HCT116 (cell line): Measurements from ENCODE around the gene CERS6. TPM values are rescaled to one million over a fixed set of nuclear protein-coding genes. Genes with fewer than 3 reads are reported as not detected.

ENCODE experiments used
- ATAC-seq: fragments of 200-7000 bp; cut with Tn5 transposase; 2 replicates; pipeline ENCODE4 v1.9.1; 2020; ENCODE audit warnings: mild to moderate bottlenecking, moderate library complexity
- BruUV-seq: library from RNA; stranded (reverse); fragments of 400-500 nt; replicated peaks from 2 replicates; lab custom pipeline; 2021; lab: Mats Ljungman, UMichigan
- CTCF ChIA-PET: fragments of 300-600 bp; sonication (Branson Sonifier 250); formaldehyde crosslinking; loops from one replicate; lab custom pipeline; 2021; ENCODE audit warnings: antibody characterized with exemption; lab: Charles Lee
- POLR2A ChIA-PET: fragments of 300-600, 350-600 bp; sonication (Branson Sonifier 250); formaldehyde crosslinking; loops from one replicate; lab custom pipeline; 2021; ENCODE audit warnings: antibody characterized with exemption; lab: Charles Lee
- RAD21 ChIA-PET, 2 experiments: fragments of 300-600 bp; sonication (Branson Sonifier 250); formaldehyde crosslinking; loops; one replicate each; lab custom pipeline; 2023; ENCODE audit warnings: low total read pairs in 2 of 2; ENCODE audit not compliant: uncharacterized antibody in 2 of 2, unreplicated experiment in 2 of 2, low non-redundant PET in 1 of 2; lab: Charles Lee
- DNase-seq: peaks from one replicate; pipeline ENCODE4 v3.0.0-alpha.2; 2010; ENCODE audit warnings: low read depth, low spot score
- H2AFZ ChIP-seq: fragments of 200-600 bp; shearing (Covaris generic), sonication (generic); 2 replicates; pipeline ENCODE4 v1.6.1; 2017; ENCODE audit warnings: low read depth, mixed run types, mixed read lengths, antibody characterized with exemption, low read length; ENCODE audit not compliant: poor library complexity, severe bottlenecking
- H3K27ac ChIP-seq: 2 replicates; pipeline ENCODE4 v1.5.1; 2012; ENCODE audit warnings: low read depth, low read length
- H3K27me3 ChIP-seq: fragments of 200-600 bp; sonication (generic); 2 replicates; pipeline ENCODE4 v1.6.1; 2016; ENCODE audit warnings: mixed run types, low read length, mixed read lengths; ENCODE audit not compliant: insufficient read depth
- H3K36me3 ChIP-seq, 2 experiments: fragments of 200-500 bp in 1 of 2; fragments of 200-600 bp in 1 of 2; sonication (Bioruptor generic) in 1 of 2; sonication (generic) in 1 of 2; 2 replicates each; pipeline versions ENCODE4 v1.5.1 to v1.6.1; 2014 to 2016; ENCODE audit warnings: low read length in 2 of 2, inconsistent platforms in 1 of 2, mixed read lengths in 1 of 2, mixed run types in 1 of 2; ENCODE audit not compliant: insufficient read depth in 2 of 2, control insufficient read depth in 1 of 2
- H3K4me1 ChIP-seq, 2 experiments: fragments of 200-600 bp in 1 of 2; sonication (generic) in 1 of 2; 2 replicates each; pipeline versions ENCODE4 v1.5.1 to v1.6.1; 2012 to 2017; ENCODE audit warnings: low read length in 2 of 2, inconsistent platforms in 1 of 2, mild to moderate bottlenecking in 1 of 2, mixed read lengths in 1 of 2, mixed run types in 1 of 2, moderate library complexity in 1 of 2; ENCODE audit not compliant: insufficient read depth in 2 of 2, control insufficient read depth in 1 of 2
- H3K4me2 ChIP-seq: fragments of 200-600 bp; sonication (generic); 2 replicates; pipeline ENCODE4 v1.6.1; 2017; ENCODE audit warnings: mixed run types, low read length, mixed read lengths
- H3K4me3 ChIP-seq, 2 experiments: fragments of 200-600 bp in 1 of 2; sonication (generic) in 1 of 2; replicated peaks in 1 of 2; 2 replicates each; pipeline ENCODE4 v1.5.1; 2011 to 2016; ENCODE audit warnings: low read length in 2 of 2, control low read depth in 1 of 2, low read depth in 1 of 2, mild to moderate bottlenecking in 1 of 2, mixed read lengths in 1 of 2, mixed run types in 1 of 2
- H3K79me2 ChIP-seq: fragments of 200-600 bp; sonication (generic); 2 replicates; pipeline ENCODE4 v1.6.1; 2017; ENCODE audit warnings: mild to moderate bottlenecking, mixed run types, low read length, moderate library complexity, mixed read lengths; ENCODE audit not compliant: insufficient read depth
- H3K9ac ChIP-seq: fragments of 200-600 bp; sonication (generic); 2 replicates; pipeline ENCODE4 v1.6.1; 2016; ENCODE audit warnings: low read length, mixed read lengths
- H3K9me2 ChIP-seq: fragments of 200-600 bp; sonication (generic), shearing (Covaris generic); 2 replicates; pipeline ENCODE4 v1.6.1; 2017; ENCODE audit warnings: mixed run types, mild to moderate bottlenecking, moderate library complexity; ENCODE audit not compliant: insufficient read depth
- H3K9me3 ChIP-seq, 2 experiments: fragments of 200-500 bp in 1 of 2; fragments of 200-600 bp in 1 of 2; sonication (Bioruptor generic) in 1 of 2; sonication (generic) in 1 of 2; 2 replicates each; pipeline ENCODE4 v1.6.1; 2014 to 2017; ENCODE audit warnings: low read length in 2 of 2, mixed read lengths in 2 of 2, inconsistent platforms in 1 of 2, low read depth in 1 of 2, mild to moderate bottlenecking in 1 of 2, mixed run types in 1 of 2, moderate library complexity in 1 of 2; ENCODE audit not compliant: control insufficient read depth in 1 of 2, insufficient read depth in 1 of 2
- H4K20me1 ChIP-seq: fragments of 200-600 bp; sonication (generic), shearing (Covaris generic); 2 replicates; pipeline ENCODE4 v1.6.1; 2017; ENCODE audit warnings: mixed run types, mild to moderate bottlenecking, moderate library complexity; ENCODE audit not compliant: insufficient read depth
- ATF3 ChIP-seq: IDR thresholded peaks from 2 replicates; pipeline ENCODE4 v1.6.1; 2012
- CEBPB ChIP-seq: IDR thresholded peaks from 2 replicates; pipeline ENCODE4 v1.6.1; 2012; ENCODE audit warnings: low read depth
- CTCF ChIP-seq, 3 experiments: fragments of 200-600 bp in 1 of 3; sonication (generic) in 1 of 3; IDR thresholded peaks in 2 of 3; conservative IDR thresholded peaks in 1 of 3; 2 replicates each; pipeline ENCODE4 v1.5.1; 2012 to 2017; ENCODE audit warnings: low read depth in 2 of 3, low read length in 2 of 3, antibody characterized with exemption in 1 of 3, borderline replicate concordance in 1 of 3, control low read depth in 1 of 3, mild to moderate bottlenecking in 1 of 3, mixed read lengths in 1 of 3, mixed run types in 1 of 3, moderate library complexity in 1 of 3; ENCODE audit not compliant: insufficient read depth in 1 of 3
- EGR1 ChIP-seq: IDR thresholded peaks from 2 replicates; pipeline ENCODE4 v1.6.1; 2012; ENCODE audit warnings: low read depth
- ELF1 ChIP-seq: IDR thresholded peaks from 2 replicates; pipeline ENCODE4 v1.6.1; 2012; ENCODE audit warnings: low read depth, borderline replicate concordance
- EZH2 ChIP-seq: fragments of 200-600 bp; sonication (generic); IDR thresholded peaks from 2 replicates; pipeline ENCODE4 v1.6.1; 2017; ENCODE audit warnings: antibody characterized with exemption, mixed run types
- FOSL1 ChIP-seq: IDR thresholded peaks from 2 replicates; pipeline ENCODE4 v1.6.1; 2012; ENCODE audit warnings: low read depth
- JUND ChIP-seq: IDR thresholded peaks from 2 replicates; pipeline ENCODE4 v1.6.1; 2012
- MAX ChIP-seq: IDR thresholded peaks from 2 replicates; pipeline ENCODE4 v1.6.1; 2012
- POLR2A ChIP-seq: IDR thresholded peaks from 2 replicates; pipeline ENCODE4 v1.7.0; 2011; ENCODE audit warnings: borderline replicate concordance; ENCODE audit not compliant: insufficient read depth, insufficient read length; ENCODE audit errors: extremely low read depth
- POLR2AphosphoS5 ChIP-seq: IDR thresholded peaks from 2 replicates; pipeline ENCODE4 v1.6.1; 2011; ENCODE audit warnings: mild to moderate bottlenecking, low read depth, low read length, moderate library complexity
- RAD21 ChIP-seq: IDR thresholded peaks from 2 replicates; pipeline ENCODE4 v1.6.1; 2012; ENCODE audit warnings: low read depth, mild to moderate bottlenecking
- REST ChIP-seq: IDR thresholded peaks from 2 replicates; pipeline ENCODE4 v1.6.1; 2012; ENCODE audit warnings: low read depth
- SP1 ChIP-seq: IDR thresholded peaks from 2 replicates; pipeline ENCODE4 v1.6.1; 2012; ENCODE audit warnings: low read depth
- SRF ChIP-seq: IDR thresholded peaks from 2 replicates; pipeline ENCODE4 v1.6.1; 2012; ENCODE audit warnings: low read depth
- TCF7L2 ChIP-seq: IDR thresholded peaks from 2 replicates; pipeline ENCODE4 v1.7.0; 2011; ENCODE audit warnings: borderline replicate concordance, inconsistent platforms; ENCODE audit not compliant: insufficient read depth, insufficient read length; ENCODE audit errors: extremely low read depth
- YY1 ChIP-seq: IDR thresholded peaks from 2 replicates; pipeline ENCODE4 v1.6.1; 2011; ENCODE audit warnings: low read length, low read depth, moderate library complexity, mild to moderate bottlenecking; ENCODE audit not compliant: insufficient replicate concordance; ENCODE audit errors: extremely low read depth
- ZBTB33 ChIP-seq: IDR thresholded peaks from 2 replicates; pipeline ENCODE4 v1.6.1; 2011; ENCODE audit warnings: mild to moderate bottlenecking, low read length, moderate library complexity; ENCODE audit not compliant: insufficient replicate concordance; ENCODE audit errors: extremely low read depth
- ZNF274 ChIP-seq: fragments of 200-500 bp; sonication (Bioruptor generic); IDR thresholded peaks from 2 replicates; pipeline ENCODE4 v1.6.1; 2014; ENCODE audit warnings: mild to moderate bottlenecking, low read depth, low read length, inconsistent platforms
- intact Hi-C: fragments of 100-400 bp; cut with micrococcal nuclease; formaldehyde crosslinking; loops from 2 replicates; pipeline ENCODE4 v1.10.0; 2022
- total RNA-seq: library from RNA; stranded (reverse); gene quantifications from one replicate; pipeline ENCODE4 v1.2.1, GENCODE V29; 2021; ENCODE audit not compliant: unreplicated experiment

Gene CERS6
- total RNA-seq, 1 experiment from 2014 or later, result 37.0 TPM

GRCh38 chr2:168577885-168578284 lies 121.8 kb downstream of the CERS6 start:
- RAD21 ChIA-PET, result no interaction called here
- Histone ChIP-seq H3K4me1 (peaks cover 0 to 3% of the 10 kb centered on the region in 2 experiments; a peak in 1 of 4 replicates), H3K27ac (no peak overlapping the region), H2AFZ (no peak overlapping the region), H3K27me3 (no peaks in the 10 kb centered on the region), H3K36me3 (no peaks in the 10 kb centered on the region), H3K9me3 (no peaks in the 10 kb centered on the region), H3K4me2 (no peak overlapping the region), H3K79me2 (peaks cover 12% of the 10 kb centered on the region; the same call in 1 of the 2 replicates), H3K9me2 (no peaks in the 10 kb centered on the region), H3K4me3 (no peak overlapping the region), H4K20me1 (no peaks in the 10 kb centered on the region), H3K9ac (no peak overlapping the region)
- BruUV-seq, result no TSS peak
- POLR2A ChIA-PET, result no interaction called here
- no peak for ATAC-seq
- TF ChIP-seq FOSL1 (no peak), EZH2 (no peak), RAD21 (no peak), ZBTB33 (no peak), CEBPB (no peak), ELF1 (no peak), EGR1 (no peak), JUND (no peak), ZNF274 (no peak), SRF (no peak), POLR2AphosphoS5 (no peak), SP1 (no peak), TCF7L2 (no peak), ATF3 (no peak), CTCF (IDR thresholded peaks at IDR 0.05 in 2 of 3, conservative IDR thresholded peaks at IDR 0.05 in 1 of 3; ENCODE audit: borderline replicate concordance in 1 of 3, insufficient read depth in 1 of 3, low read depth in 2 of 3, low read length in 2 of 3) (no peak), POLR2A (no peak), REST (no peak), MAX (no peak), YY1 (no peak)
- intact Hi-C loops, result no loop called here
- no peak for DNase-seq
- CTCF ChIA-PET, result no interaction called here
